Neutrophil (primary cell): ENCODE results near the gene BPIFB2.

Experiments
- H3K27ac ChIP-seq: fragments of 200-600 bp; sonication (generic); 2 replicates; pipeline ENCODE4 v1.5.1; 2016; ENCODE audit warnings: mild to moderate bottlenecking, moderate library complexity
- H3K27me3 ChIP-seq: fragments of 200-600 bp; sonication (generic); 2 replicates; pipeline ENCODE4 v1.6.0; 2016; ENCODE audit warnings: mild to moderate bottlenecking
- H3K36me3 ChIP-seq: fragments of 200-600 bp; sonication (generic); 2 replicates; pipeline ENCODE4 v1.5.1; 2017
- H3K4me1 ChIP-seq, 2 experiments: fragments of 200-600 bp in 1 of 2; sonication (generic) in 1 of 2; 1 replicate in 1 of 2; 2 replicates in 1 of 2; pipeline versions ENCODE4 v1.5.1 to v1.6.1; 2013 to 2016; ENCODE audit warnings: low read depth in 1 of 2, low read length in 1 of 2, mild to moderate bottlenecking in 1 of 2, moderate library complexity in 1 of 2; ENCODE audit not compliant: control insufficient read depth in 1 of 2, insufficient read depth in 1 of 2
- H3K4me3 ChIP-seq, 2 experiments: fragments of 200-600 bp in 1 of 2; sonication (generic) in 1 of 2; 1 replicate in 1 of 2; 2 replicates in 1 of 2; pipeline ENCODE4 v1.5.1; 2013 to 2016; ENCODE audit warnings: low read depth in 1 of 2, low read length in 1 of 2, mild to moderate bottlenecking in 1 of 2, moderate library complexity in 1 of 2
- H3K9me3 ChIP-seq: fragments of 200-600 bp; sonication (generic); 2 replicates; pipeline ENCODE4 v1.5.1; 2016
- CTCF ChIP-seq: fragments of 200-600 bp; sonication (generic); IDR thresholded peaks from 2 replicates; pipeline ENCODE4 v1.5.1; 2016; ENCODE audit warnings: antibody characterized with exemption

BPIFB2 gene

GRCh38 chr20:32978009-32978335 lies 29.5 kb upstream of the BPIFB2 start:
- no peak overlapping the region for H3K27ac ChIP-seq
- TF ChIP-seq CTCF = no peak
- no peak overlapping the region for H3K4me3 ChIP-seq
- H3K36me3 ChIP-seq = no peaks in the 10 kb centered on the region
- H3K4me1 ChIP-seq = no peaks in the 10 kb centered on the region
- H3K9me3 ChIP-seq = no peaks in the 10 kb centered on the region
- no peaks in the 10 kb centered on the region for H3K27me3 ChIP-seq

GRCh38 chr20:32979201-32979998 lies 28.1 kb upstream of the BPIFB2 start:
- Histone ChIP-seq H3K4me3 (no peak overlapping the region), H3K4me1 (no peaks in the 10 kb centered on the region), H3K9me3 (no peaks in the 10 kb centered on the region), H3K36me3 (no peaks in the 10 kb centered on the region), H3K27me3 (no peaks in the 10 kb centered on the region), H3K27ac (no peak overlapping the region)
- no peak for TF ChIP-seq CTCF

- no peak for TF ChIP-seq CTCF
- no peaks in the 10 kb centered on the region for H3K27me3 ChIP-seq
- H3K27ac ChIP-seq = no peak overlapping the region
- no peaks in the 10 kb centered on the region for H3K36me3 ChIP-seq
- H3K4me3 ChIP-seq = no peak overlapping the region
- H3K4me1 ChIP-seq = no peaks in the 10 kb centered on the region
- no peaks in the 10 kb centered on the region for H3K9me3 ChIP-seq
Observed at GRCh38 chr20:32980131-32980941, 27.2 kb upstream of the BPIFB2 start.

GRCh38 chr20:32980990-32981389 lies 26.5 kb upstream of the BPIFB2 start:
- no peaks in the 10 kb centered on the region for H3K36me3 ChIP-seq
- no peaks in the 10 kb centered on the region for H3K9me3 ChIP-seq
- no peaks in the 10 kb centered on the region for H3K4me1 ChIP-seq
- no peaks in the 10 kb centered on the region for H3K27me3 ChIP-seq
- no peak overlapping the region for H3K4me3 ChIP-seq
- H3K27ac ChIP-seq = no peak overlapping the region
- TF ChIP-seq CTCF = no peak

GRCh38 chr20:32982617-32983458 lies 24.7 kb upstream of the BPIFB2 start:
- Histone ChIP-seq H3K9me3 (no peaks in the 10 kb centered on the region), H3K27ac (no peak overlapping the region), H3K36me3 (no peaks in the 10 kb centered on the region), H3K4me1 (no peaks in the 10 kb centered on the region), H3K27me3 (no peaks in the 10 kb centered on the region), H3K4me3 (no peak overlapping the region)
- no peak for TF ChIP-seq CTCF
